ENCODE data around the gene KRTAP12-1. TPM values are rescaled to one million over a fixed set of nuclear protein-coding genes. Genes with fewer than 3 reads are reported as not detected.
"Not testable (repeated sequence)": the region's sequence is repeated elsewhere in the genome, so short reads cannot be mapped to it uniquely, and the experiment has no call there.

KRTAP12-1 gene
- polyA plus RNA-seq, 3 donors = not detected

GRCh38 chr21:44648557-44649311, 33.2 kb downstream of the KRTAP12-1 start:
- Histone ChIP-seq H4K20me1 (ENCODE audit: insufficient read depth, low read length) (no peaks in the 10 kb centered on the region), H3K4me2 (replicated peaks; ENCODE audit: extremely low read depth, low read length, poor library complexity, severe bottlenecking) (no peak overlapping the region), H3K4me3 (replicated peaks in 1 of 3; ENCODE audit: low read depth in 2 of 3, low read length in 3 of 3) (no peak overlapping the region), H3K9ac (ENCODE audit: insufficient read depth, low read length, poor library complexity, severe bottlenecking) (no peak overlapping the region), H3K9me3 (replicated peaks in 1 of 2; ENCODE audit: control insufficient read depth in 1 of 2, insufficient read depth in 1 of 2, low read length in 2 of 2) (peaks cover 12 to 18% of the 10 kb centered on the region in 2 donors), H3K79me2 (ENCODE audit: insufficient read depth, low read length) (no peaks in the 10 kb centered on the region), H3K4me1 (ENCODE audit: control insufficient read depth in 1 of 2, insufficient read depth in 2 of 2, low read length in 2 of 2) (no peaks in the 10 kb centered on the region), H2AFZ (ENCODE audit: insufficient read depth, low read depth, low read length, poor library complexity, severe bottlenecking) (no peak overlapping the region), H3K36me3 (replicated peaks in 1 of 2; ENCODE audit: control insufficient read depth in 1 of 2, insufficient read depth in 2 of 2, low read length in 2 of 2) (no peaks in the 10 kb centered on the region), H3K27me3 (ENCODE audit: control insufficient read depth in 2 of 2, insufficient read depth in 2 of 2, low read length in 2 of 2) (no peaks in the 10 kb centered on the region), H3K27ac (ENCODE audit: low read depth in 1 of 2, low read length in 2 of 2) (no peak overlapping the region)
- no peak overlapping the region for H3K4me3 Mint-ChIP-seq
- H3K27me3 Mint-ChIP-seq (ENCODE audit: low read depth in 3 of 3) = peaks cover 2 to 13% (median 6%) of the 10 kb centered on the region in 3 donors
- no peak for DNase-seq
- no peak for TF ChIP-seq CTCF (IDR thresholded peaks at IDR 0.05)
- H3K36me3 Mint-ChIP-seq = no peaks in the 10 kb centered on the region
- H3K9me3 Mint-ChIP-seq = peaks cover 15 to 36% (median 31%) of the 10 kb centered on the region in 7 donors
- intact Hi-C loops (cut with micrococcal nuclease) = no loop called here
- no peak overlapping the region for H3K27ac Mint-ChIP-seq
- 76% methylated on average over 27 of the region's 33 CpGs for WGBS (ENCODE audit: insufficient coverage)
- no peaks in the 10 kb centered on the region for H3K4me1 Mint-ChIP-seq

GRCh38 chr21:44647222-44647552, 34.8 kb downstream of the KRTAP12-1 start:
- H3K36me3 ChIP-seq (replicated peaks in 1 of 2; ENCODE audit: control insufficient read depth in 1 of 2, insufficient read depth in 2 of 2, low read length in 2 of 2) = no peaks in the 10 kb centered on the region

GRCh38 chr21:44646366-44647221, 35.4 kb downstream of the KRTAP12-1 start, which contains the start of gene KRTAP10-11:
Gene KRTAP10-11, plus strand, starts transcription at chr21:44646414. Its CDS starts 45 bp downstream, at chr21:44646459.
- H3K27ac ChIP-seq (ENCODE audit: low read depth in 1 of 2, low read length in 2 of 2); DNase-seq; H2AFZ ChIP-seq (ENCODE audit: insufficient read depth, low read depth, low read length, poor library complexity, severe bottlenecking); H3K4me2 ChIP-seq (replicated peaks; ENCODE audit: extremely low read depth, low read length, poor library complexity, severe bottlenecking); H3K79me2 ChIP-seq (ENCODE audit: insufficient read depth, low read length); H3K27me3 ChIP-seq (ENCODE audit: control insufficient read depth in 2 of 2, insufficient read depth in 2 of 2, low read length in 2 of 2); H3K27ac Mint-ChIP-seq; H3K4me1 Mint-ChIP-seq; H3K4me3 ChIP-seq (replicated peaks in 1 of 3; ENCODE audit: low read depth in 2 of 3, low read length in 3 of 3); H4K20me1 ChIP-seq (ENCODE audit: insufficient read depth, low read length); H3K36me3 Mint-ChIP-seq; H3K27me3 Mint-ChIP-seq (ENCODE audit: low read depth in 3 of 3); intact Hi-C loops (cut with micrococcal nuclease); H3K9ac ChIP-seq (ENCODE audit: insufficient read depth, low read length, poor library complexity, severe bottlenecking); H3K4me3 Mint-ChIP-seq; H3K4me1 ChIP-seq (ENCODE audit: control insufficient read depth in 1 of 2, insufficient read depth in 2 of 2, low read length in 2 of 2); H3K36me3 ChIP-seq (replicated peaks in 1 of 2; ENCODE audit: control insufficient read depth in 1 of 2, insufficient read depth in 2 of 2, low read length in 2 of 2): not testable (repeated sequence)
- peaks cover 14 to 26% of the 10 kb centered on the region in 2 donors for H3K9me3 ChIP-seq (replicated peaks in 1 of 2; ENCODE audit: control insufficient read depth in 1 of 2, insufficient read depth in 1 of 2, low read length in 2 of 2)
- H3K9me3 Mint-ChIP-seq = peaks cover 17 to 42% (median 30%) of the 10 kb centered on the region in 7 donors
- WGBS (ENCODE audit: insufficient coverage) = 84% methylated on average over 17 of the region's 21 CpGs

More at GRCh38 chr21:44647222-44647552, 34.8 kb downstream of the KRTAP12-1 start:
- H3K27me3 ChIP-seq (ENCODE audit: control insufficient read depth in 2 of 2, insufficient read depth in 2 of 2, low read length in 2 of 2) = no peaks in the 10 kb centered on the region
- H3K4me3 Mint-ChIP-seq = no peak overlapping the region
- H3K27me3 Mint-ChIP-seq (ENCODE audit: low read depth in 3 of 3) = peaks cover 2 to 8% (median 6%) of the 10 kb centered on the region in 3 donors
- TF ChIP-seq CTCF (IDR thresholded peaks at IDR 0.05) = no peak
- no peaks in the 10 kb centered on the region for H3K4me1 Mint-ChIP-seq
- no peaks in the 10 kb centered on the region for H4K20me1 ChIP-seq (ENCODE audit: insufficient read depth, low read length)
- H3K27ac ChIP-seq (ENCODE audit: low read depth in 1 of 2, low read length in 2 of 2) = no peak overlapping the region
- no peaks in the 10 kb centered on the region for H3K79me2 ChIP-seq (ENCODE audit: insufficient read depth, low read length)
- no peak overlapping the region for H3K27ac Mint-ChIP-seq
- intact Hi-C loops (cut with micrococcal nuclease) = no loop called here
- WGBS (ENCODE audit: insufficient coverage) = 63% methylated on average over 6 of the region's 8 CpGs
- H3K4me3 ChIP-seq (replicated peaks in 1 of 3; ENCODE audit: low read depth in 2 of 3, low read length in 3 of 3) = no peak overlapping the region
- no peak for DNase-seq
- H3K4me2 ChIP-seq (replicated peaks; ENCODE audit: extremely low read depth, low read length, poor library complexity, severe bottlenecking) = no peak overlapping the region
- no peak overlapping the region for H3K9ac ChIP-seq (ENCODE audit: insufficient read depth, low read length, poor library complexity, severe bottlenecking)
- H2AFZ ChIP-seq (ENCODE audit: insufficient read depth, low read depth, low read length, poor library complexity, severe bottlenecking) = no peak overlapping the region
- H3K4me1 ChIP-seq (ENCODE audit: control insufficient read depth in 1 of 2, insufficient read depth in 2 of 2, low read length in 2 of 2) = no peaks in the 10 kb centered on the region
- peaks cover 17 to 38% (median 27%) of the 10 kb centered on the region in 7 donors for H3K9me3 Mint-ChIP-seq
- H3K36me3 Mint-ChIP-seq = no peaks in the 10 kb centered on the region
- peaks cover 12 to 26% of the 10 kb centered on the region in 2 donors for H3K9me3 ChIP-seq (replicated peaks in 1 of 2; ENCODE audit: control insufficient read depth in 1 of 2, insufficient read depth in 1 of 2, low read length in 2 of 2)

All from CD14-positive monocyte (primary cell).